ENCODE measurements around the gene CLPSL2. TPM values are rescaled to one million over a fixed set of nuclear protein-coding genes. Genes with fewer than 3 reads are reported as not detected.

CLPSL2 gene
- total RNA-seq, 2 donors from 2014 or later: 1.1 to 2.1 TPM

- H3K9me3 Mint-ChIP-seq: no peaks in the 10 kb centered on the region
- Histone ChIP-seq H3K27me3 (ENCODE audit: control insufficient read depth, insufficient read depth, low read length, poor library complexity, severe bottlenecking) (no peaks in the 10 kb centered on the region), H3K9me3 (ENCODE audit: control insufficient read depth, low read length) (no peaks in the 10 kb centered on the region), H3K4me1 (ENCODE audit: control insufficient read depth, insufficient read depth, low read length) (no peaks in the 10 kb centered on the region), H3K36me3 (ENCODE audit: control insufficient read depth, insufficient read depth, low read length) (no peaks in the 10 kb centered on the region), H3K27ac (ENCODE audit: low read depth, low read length) (no peak overlapping the region), H3K4me3 (ENCODE audit: low read length) (no peak overlapping the region), H3K9ac (ENCODE audit: extremely low read depth, low read length, poor library complexity, severe bottlenecking) (no peak overlapping the region)
- no peak overlapping the region for H3K27ac Mint-ChIP-seq
- no peak for TF ChIP-seq CTCF (conservative IDR thresholded peaks at IDR 0.05)
- no peak for DNase-seq
- peaks cover 11% of the 10 kb centered on the region for H3K4me1 Mint-ChIP-seq
- H3K27me3 Mint-ChIP-seq (ENCODE audit: insufficient read depth): no peaks in the 10 kb centered on the region
- H3K36me3 Mint-ChIP-seq (ENCODE audit: low read depth): no peaks in the 10 kb centered on the region
- no peak overlapping the region for H3K4me3 Mint-ChIP-seq
- WGBS, 2 experiments (ENCODE audit: insufficient coverage in 1 of 2, insufficient read length in 1 of 2): 84 to 97% methylated on average over 7 of the region's 7 CpGs
Measured at GRCh38 chr6:35745509-35745908, 30.9 kb upstream of the CLPSL2 start.

- DNase-seq: no peak
- no peaks in the 10 kb centered on the region for H3K27me3 ChIP-seq (ENCODE audit: control insufficient read depth, insufficient read depth, low read length, poor library complexity, severe bottlenecking)
- no peak overlapping the region for H3K27ac Mint-ChIP-seq
- no peaks in the 10 kb centered on the region for H3K9me3 Mint-ChIP-seq
- H3K4me1 ChIP-seq (ENCODE audit: control insufficient read depth, insufficient read depth, low read length): no peaks in the 10 kb centered on the region
- H3K36me3 Mint-ChIP-seq (ENCODE audit: low read depth): no peaks in the 10 kb centered on the region
- H3K27ac ChIP-seq (ENCODE audit: low read depth, low read length): no peak overlapping the region
- WGBS, 2 experiments (ENCODE audit: insufficient coverage in 1 of 2, insufficient read length in 1 of 2): 86 to 90% methylated on average over 3 of the region's 3 CpGs
- no peaks in the 10 kb centered on the region for H3K9me3 ChIP-seq (ENCODE audit: control insufficient read depth, low read length)
- no peak overlapping the region for H3K9ac ChIP-seq (ENCODE audit: extremely low read depth, low read length, poor library complexity, severe bottlenecking)
- H3K4me3 ChIP-seq (ENCODE audit: low read length): no peak overlapping the region
- H3K4me1 Mint-ChIP-seq: peaks cover 5% of the 10 kb centered on the region
- H3K36me3 ChIP-seq (ENCODE audit: control insufficient read depth, insufficient read depth, low read length): no peaks in the 10 kb centered on the region
- no peak overlapping the region for H3K4me3 Mint-ChIP-seq
- H3K27me3 Mint-ChIP-seq (ENCODE audit: insufficient read depth): no peaks in the 10 kb centered on the region
- no peak for TF ChIP-seq CTCF (conservative IDR thresholded peaks at IDR 0.05)
Measured at GRCh38 chr6:35746516-35746915, 29.9 kb upstream of the CLPSL2 start.

- Histone ChIP-seq H3K4me1 (ENCODE audit: control insufficient read depth, insufficient read depth, low read length) (no peaks in the 10 kb centered on the region), H3K27ac (ENCODE audit: low read depth, low read length) (no peak overlapping the region), H3K9me3 (ENCODE audit: control insufficient read depth, low read length) (no peaks in the 10 kb centered on the region), H3K27me3 (ENCODE audit: control insufficient read depth, insufficient read depth, low read length, poor library complexity, severe bottlenecking) (no peaks in the 10 kb centered on the region), H3K4me3 (ENCODE audit: low read length) (no peak overlapping the region), H3K36me3 (ENCODE audit: control insufficient read depth, insufficient read depth, low read length) (no peaks in the 10 kb centered on the region), H3K9ac (ENCODE audit: extremely low read depth, low read length, poor library complexity, severe bottlenecking) (no peak overlapping the region)
- DNase-seq: no peak
- H3K4me3 Mint-ChIP-seq: no peak overlapping the region
- 89% methylated on average over 1 of the region's 1 CpG; no CpG with 5 or more reads in 1 of the 2 experiments for WGBS, 2 experiments (ENCODE audit: insufficient coverage in 1 of 2, insufficient read length in 1 of 2)
- no peak overlapping the region for H3K27ac Mint-ChIP-seq
- peaks cover under 1% of the 10 kb centered on the region for H3K4me1 Mint-ChIP-seq
- no peak for TF ChIP-seq CTCF (conservative IDR thresholded peaks at IDR 0.05)
- H3K27me3 Mint-ChIP-seq (ENCODE audit: insufficient read depth): peaks cover 3% of the 10 kb centered on the region
- no peaks in the 10 kb centered on the region for H3K36me3 Mint-ChIP-seq (ENCODE audit: low read depth)
- no peaks in the 10 kb centered on the region for H3K9me3 Mint-ChIP-seq
Measured at GRCh38 chr6:35747877-35748276, 28.5 kb upstream of the CLPSL2 start.

Measured in endodermal cell (in vitro differentiated cells).